Measurements from ENCODE around the gene CEP85. TPM values are rescaled to one million over a fixed set of nuclear protein-coding genes. Genes with fewer than 3 reads are reported as not detected.

Gene CEP85
- total RNA-seq, 1 experiment from 2014 or later, result 11.1 TPM

DNA sequence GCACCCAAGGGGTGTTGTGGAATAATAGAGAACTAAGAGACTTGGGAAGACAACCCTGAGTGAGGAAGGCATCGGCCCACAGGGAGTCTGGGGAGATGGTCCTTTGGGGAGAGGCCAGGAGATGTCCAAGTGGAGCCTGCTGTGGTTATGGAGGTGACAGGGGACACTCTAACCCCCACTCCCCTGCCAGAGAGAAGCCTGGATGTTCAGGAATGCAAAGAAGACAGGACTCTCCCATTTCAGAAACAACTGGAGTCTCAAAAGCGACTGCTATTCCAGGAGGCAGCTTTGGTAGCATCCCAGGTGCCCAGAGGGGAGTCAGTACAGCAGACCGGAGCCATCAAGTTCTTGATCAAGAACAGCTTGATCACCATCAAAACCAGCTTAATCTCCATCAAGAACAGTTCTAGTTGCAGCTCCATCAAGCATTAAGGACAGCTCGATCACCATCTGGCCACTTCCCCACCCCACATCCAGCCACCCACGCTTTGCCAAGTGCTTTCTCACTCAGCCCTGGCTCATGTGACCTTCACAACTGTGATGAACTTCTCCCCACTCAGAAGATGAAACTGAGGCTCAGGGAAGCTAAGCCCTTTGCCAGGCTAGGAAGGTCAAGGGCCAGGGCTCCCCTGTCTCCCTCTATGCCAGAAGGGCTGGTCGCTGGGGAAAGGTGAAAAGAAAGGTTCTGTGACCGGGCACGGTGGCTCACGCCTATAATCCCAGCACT lies 84.5 kb downstream of the CEP85 start:
- Mint-ChIP-seq H3K27me3 (ENCODE audit: insufficient read depth, unreplicated experiment) (no peaks in the 10 kb centered on the region), H3K36me3 (ENCODE audit: insufficient read depth, unreplicated experiment) (peaks cover 10% of the 10 kb centered on the region), H3K4me1 (ENCODE audit: insufficient read depth, unreplicated experiment) (peaks cover 8% of the 10 kb centered on the region), H3K4me3 (ENCODE audit: unreplicated experiment) (no peak overlapping the region), H3K9me3 (ENCODE audit: unreplicated experiment) (no peaks in the 10 kb centered on the region), H3K27ac (ENCODE audit: low read depth, unreplicated experiment) (no peak overlapping the region)
- BruUV-seq (replicated peaks), result no TSS peak
- TF ChIP-seq, protein P1, sequence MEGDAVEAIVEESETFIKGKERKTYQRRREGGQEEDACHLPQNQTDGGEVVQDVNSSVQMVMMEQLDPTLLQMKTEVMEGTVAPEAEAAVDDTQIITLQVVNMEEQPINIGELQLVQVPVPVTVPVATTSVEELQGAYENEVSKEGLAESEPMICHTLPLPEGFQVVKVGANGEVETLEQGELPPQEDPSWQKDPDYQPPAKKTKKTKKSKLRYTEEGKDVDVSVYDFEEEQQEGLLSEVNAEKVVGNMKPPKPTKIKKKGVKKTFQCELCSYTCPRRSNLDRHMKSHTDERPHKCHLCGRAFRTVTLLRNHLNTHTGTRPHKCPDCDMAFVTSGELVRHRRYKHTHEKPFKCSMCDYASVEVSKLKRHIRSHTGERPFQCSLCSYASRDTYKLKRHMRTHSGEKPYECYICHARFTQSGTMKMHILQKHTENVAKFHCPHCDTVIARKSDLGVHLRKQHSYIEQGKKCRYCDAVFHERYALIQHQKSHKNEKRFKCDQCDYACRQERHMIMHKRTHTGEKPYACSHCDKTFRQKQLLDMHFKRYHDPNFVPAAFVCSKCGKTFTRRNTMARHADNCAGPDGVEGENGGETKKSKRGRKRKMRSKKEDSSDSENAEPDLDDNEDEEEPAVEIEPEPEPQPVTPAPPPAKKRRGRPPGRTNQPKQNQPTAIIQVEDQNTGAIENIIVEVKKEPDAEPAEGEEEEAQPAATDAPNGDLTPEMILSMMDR (IDR thresholded peaks at IDR 0.05; ENCODE audit: unreplicated experiment), result no peak
- intact Hi-C loops (cut with micrococcal nuclease), result loop anchor here (5.0 kb wide), 1 partner anchor 281 kb away; no protein-coding TSS in a partner anchor
- ChIA-PET CTCF (interaction anchor here (0.6 to 1.4 kb wide), 7 partner anchors 13 to 171 kb away, joined by 3 to 10 read pairs (median 3); partner anchors contain the start of gene ZNF593), POLR2A (interaction anchor here (1.0 kb wide), 1 partner anchor 31 kb away, joined by 4 read pairs; no protein-coding TSS in a partner anchor)
- DNase-seq (ENCODE audit: unreplicated experiment), result no peak

DNA sequence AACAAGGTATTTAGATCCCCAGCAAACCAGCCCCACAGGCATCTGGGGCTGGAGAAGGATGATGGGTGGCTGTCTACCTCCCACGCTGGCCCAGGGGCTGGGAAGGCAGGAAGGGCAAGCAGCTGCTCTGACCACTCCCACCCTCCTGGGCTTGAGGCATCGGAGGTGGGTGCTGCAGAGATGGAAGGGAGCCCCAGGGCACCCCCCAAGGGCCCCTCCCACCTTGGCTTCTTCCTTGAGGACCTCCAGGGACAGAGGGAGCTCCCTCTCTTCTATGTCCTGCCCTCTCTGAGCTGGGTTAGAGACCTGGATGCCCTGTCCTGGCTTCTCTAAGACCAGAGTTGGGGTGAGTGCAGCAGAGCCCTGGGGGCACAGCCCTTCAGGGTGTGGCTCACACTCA lies 86.9 kb downstream of the CEP85 start:
- ChIA-PET CTCF (interaction anchor here (0.7 to 4.4 kb wide), 14 partner anchors 10 to 176 kb away, joined by 3 to 51 read pairs (median 6); partner anchors contain the start of genes CEP85, CNKSR1 and SH3BGRL3), POLR2A (interaction anchor here (1.0 to 3.3 kb wide), 2 partner anchors 44 to 210 kb away, joined by 3 to 24 read pairs; partner anchors contain the start of gene PDIK1L)
- Mint-ChIP-seq H3K36me3 (ENCODE audit: insufficient read depth, unreplicated experiment) (peaks cover 26% of the 10 kb centered on the region), H3K4me1 (ENCODE audit: insufficient read depth, unreplicated experiment) (peaks cover 8% of the 10 kb centered on the region), H3K27me3 (ENCODE audit: insufficient read depth, unreplicated experiment) (no peaks in the 10 kb centered on the region), H3K9me3 (ENCODE audit: unreplicated experiment) (no peaks in the 10 kb centered on the region), H3K27ac (ENCODE audit: low read depth, unreplicated experiment) (no peak overlapping the region), H3K4me3 (ENCODE audit: unreplicated experiment) (no peak overlapping the region)
- no TSS peak for BruUV-seq (replicated peaks)
- intact Hi-C loops (cut with micrococcal nuclease), result loop anchor here (1.0 to 5.0 kb wide), 6 partner anchors 36 to 152 kb away; partner anchors contain the start of genes CEP85 and ZNF593
- TF ChIP-seq, protein P1 (IDR thresholded peaks at IDR 0.05; ENCODE audit: unreplicated experiment), result no peak
- no peak for DNase-seq (ENCODE audit: unreplicated experiment)

DNA sequence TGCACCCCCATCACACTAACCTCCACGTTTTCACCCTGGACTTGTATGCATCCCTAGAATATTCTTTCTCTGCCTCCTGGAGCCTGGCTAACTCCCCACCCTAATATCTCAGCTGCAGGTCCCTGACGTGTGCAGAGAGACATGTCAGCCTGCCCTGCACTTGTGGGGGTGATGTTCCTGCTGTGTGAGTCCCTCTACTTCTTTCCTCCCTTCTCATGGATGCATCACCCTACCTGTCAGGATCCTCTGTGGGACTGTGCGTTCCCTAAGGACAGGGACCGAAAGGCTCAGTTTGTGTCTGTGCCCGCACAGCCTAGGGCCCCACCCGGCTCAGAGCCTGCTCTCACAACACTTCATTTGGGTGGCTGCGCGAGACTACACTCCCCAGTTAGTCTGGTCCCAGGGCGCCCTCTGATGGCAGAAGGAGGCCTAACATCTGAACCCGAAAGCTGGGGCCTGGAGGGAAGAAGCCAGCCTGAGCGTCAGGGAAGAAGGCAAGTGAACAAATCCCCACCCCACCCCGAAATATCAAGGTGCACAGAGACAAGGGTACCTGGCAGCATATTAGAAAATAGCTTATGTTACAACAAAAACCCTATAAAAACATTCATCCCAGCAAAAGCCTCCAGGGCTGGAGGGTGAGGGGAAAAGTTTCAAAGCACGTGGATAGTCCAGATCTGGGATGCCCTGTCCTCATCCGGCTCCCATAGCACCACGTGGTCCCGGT lies 87.5 kb downstream of the CEP85 start:
- ChIA-PET CTCF (interaction anchor here (0.6 to 4.4 kb wide), 36 partner anchors 9 to 283 kb away, joined by 3 to 51 read pairs (median 4); partner anchors contain the start of genes CEP85, CNKSR1 and SH3BGRL3), POLR2A (interaction anchor here (0.7 to 3.3 kb wide), 7 partner anchors 37 to 372 kb away, joined by 3 to 24 read pairs (median 3); partner anchors contain the start of genes CNKSR1 and PDIK1L)
- Mint-ChIP-seq H3K4me1 (ENCODE audit: insufficient read depth, unreplicated experiment) (peaks cover 8% of the 10 kb centered on the region), H3K9me3 (ENCODE audit: unreplicated experiment) (no peaks in the 10 kb centered on the region), H3K4me3 (ENCODE audit: unreplicated experiment) (no peak overlapping the region), H3K27ac (ENCODE audit: low read depth, unreplicated experiment) (peak overlapping the region; percentile 3), H3K36me3 (ENCODE audit: insufficient read depth, unreplicated experiment) (peaks cover 26% of the 10 kb centered on the region), H3K27me3 (ENCODE audit: insufficient read depth, unreplicated experiment) (no peaks in the 10 kb centered on the region)
- no TSS peak for BruUV-seq (replicated peaks)
- TF ChIP-seq, protein P1 (IDR thresholded peaks at IDR 0.05; ENCODE audit: unreplicated experiment), result peak; percentile 89
- intact Hi-C loops (cut with micrococcal nuclease), result loop anchor here (1.0 to 5.0 kb wide), 6 partner anchors 36 to 152 kb away; partner anchors contain the start of genes CEP85 and ZNF593
- peak; percentile 88 for DNase-seq (ENCODE audit: unreplicated experiment)

DNA sequence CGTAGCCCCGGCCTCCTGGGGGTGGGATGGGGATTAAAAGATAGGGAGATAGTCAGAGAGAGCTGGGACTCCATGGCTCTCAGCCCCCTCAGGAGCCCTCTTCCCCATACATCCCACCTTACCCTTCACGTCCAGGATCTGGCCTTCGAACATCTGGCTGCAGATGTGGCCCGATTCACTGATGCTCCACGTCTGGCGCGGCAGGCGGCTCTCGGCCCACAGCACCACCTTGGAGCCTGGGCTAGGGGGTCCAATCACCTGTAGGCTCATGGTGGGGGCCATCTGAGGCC lies 88.0 kb downstream of the CEP85 start:
- DNase-seq (ENCODE audit: unreplicated experiment), result no peak
- no peak overlapping the region for H3K4me3 Mint-ChIP-seq (ENCODE audit: unreplicated experiment)
- H3K27ac Mint-ChIP-seq (ENCODE audit: low read depth, unreplicated experiment), result no peak overlapping the region
- no peaks in the 10 kb centered on the region for H3K9me3 Mint-ChIP-seq (ENCODE audit: unreplicated experiment)
- CTCF ChIA-PET, result interaction anchor here (0.6 to 4.4 kb wide), 33 partner anchors 8 to 283 kb away, joined by 3 to 51 read pairs (median 4); partner anchors contain the start of genes CEP85, CNKSR1 and SH3BGRL3
- POLR2A ChIA-PET, result interaction anchor here (0.7 to 3.3 kb wide), 7 partner anchors 37 to 372 kb away, joined by 3 to 24 read pairs (median 3); partner anchors contain the start of gene CNKSR1
- TF ChIP-seq, protein P1 (IDR thresholded peaks at IDR 0.05; ENCODE audit: unreplicated experiment), result no peak
- peaks cover 8% of the 10 kb centered on the region for H3K4me1 Mint-ChIP-seq (ENCODE audit: insufficient read depth, unreplicated experiment)
- H3K27me3 Mint-ChIP-seq (ENCODE audit: insufficient read depth, unreplicated experiment), result no peaks in the 10 kb centered on the region
- intact Hi-C loops (cut with micrococcal nuclease), result loop anchor here (5.0 kb wide), 1 partner anchor 35 kb away; no protein-coding TSS in a partner anchor
- peaks cover 26% of the 10 kb centered on the region for H3K36me3 Mint-ChIP-seq (ENCODE audit: insufficient read depth, unreplicated experiment)
- no TSS peak for BruUV-seq (replicated peaks)

Data from MCF 10A (cell line).